ENCODE data around the gene SMIM23.

SMIM23 gene

DNA sequence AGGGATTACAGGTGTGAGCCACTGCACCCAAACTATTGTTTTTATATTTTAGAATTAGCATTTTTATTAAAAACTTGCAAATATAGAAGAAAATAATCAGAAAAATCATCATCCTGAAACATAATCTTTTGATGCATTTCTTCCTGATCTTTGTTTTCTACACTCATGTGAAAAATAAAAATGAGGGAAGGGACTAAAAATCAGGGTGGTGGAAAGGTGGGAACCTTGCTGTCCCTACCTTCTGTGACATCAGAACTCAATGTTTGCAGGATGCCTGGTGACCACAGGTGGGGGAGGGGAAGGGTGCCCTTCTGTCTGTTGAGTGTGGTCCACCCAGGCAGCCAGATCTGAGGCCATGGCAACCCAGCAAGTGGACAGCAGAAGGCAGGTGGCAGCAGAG lies at the start of gene SMIM23:
SMIM23 (plus strand) TSS at position 301 of the 400 bp plus-strand sequence; CDS start at position 356, 55 bp downstream.
- DNase-seq (ENCODE audit: low read depth), result no peak

DNA sequence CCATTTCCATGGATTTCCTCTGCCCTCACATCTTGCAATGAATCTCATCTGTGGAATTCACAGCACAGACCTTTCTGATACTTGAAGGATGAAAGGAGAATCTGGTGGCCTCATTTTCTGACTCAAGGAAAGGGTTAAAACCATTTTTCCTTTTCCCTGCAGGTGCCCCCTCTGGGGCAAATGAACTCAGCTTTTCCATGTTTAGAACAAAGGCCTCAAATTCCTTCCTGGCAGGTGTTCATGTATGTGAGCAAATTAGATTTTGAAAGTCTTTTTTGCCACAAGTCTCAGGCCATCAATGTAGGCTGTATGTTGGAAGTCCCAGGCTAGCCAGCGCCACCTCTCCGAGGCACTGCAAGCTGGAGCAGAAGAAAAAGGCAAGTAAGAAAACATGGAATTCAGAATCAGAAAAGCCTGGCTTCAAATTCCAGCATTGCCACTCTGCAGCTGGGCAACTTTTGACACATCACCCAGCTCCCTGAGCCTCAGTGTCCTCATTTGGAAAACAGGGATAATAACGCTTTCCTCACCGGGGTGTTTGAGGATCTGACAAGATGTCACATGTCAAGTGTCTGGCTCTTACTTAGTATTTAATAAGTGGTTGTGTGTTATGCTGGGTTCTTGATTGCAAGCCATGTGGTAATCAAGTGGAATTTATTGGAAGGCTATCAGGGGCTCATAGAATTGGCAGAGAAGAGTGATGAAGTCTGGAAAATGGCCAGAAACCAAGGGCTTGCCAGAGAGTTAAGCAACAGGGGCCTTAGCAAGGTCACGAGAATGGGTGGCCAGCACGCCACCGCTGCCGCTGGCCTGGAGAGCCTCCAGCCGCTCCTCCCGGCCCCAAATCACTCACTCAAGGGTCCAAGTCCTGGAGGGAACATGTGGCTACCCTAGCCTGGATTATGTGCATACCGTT lies 48.4 kb upstream of the SMIM23 start:
- no peak for DNase-seq (ENCODE audit: low read depth)

GRCh38 chr5:171738501-171738900 lies 47.1 kb upstream of the SMIM23 start:
- no peak for DNase-seq (ENCODE audit: low read depth)

- DNase-seq (ENCODE audit: low read depth), result no peak
These were observed 46.3 kb upstream of the SMIM23 start for GRCh38 chr5:171739271-171739670.

GRCh38 chr5:171743436-171744076 lies 42.1 kb upstream of the SMIM23 start:
- no peak for DNase-seq (ENCODE audit: low read depth)

DNA sequence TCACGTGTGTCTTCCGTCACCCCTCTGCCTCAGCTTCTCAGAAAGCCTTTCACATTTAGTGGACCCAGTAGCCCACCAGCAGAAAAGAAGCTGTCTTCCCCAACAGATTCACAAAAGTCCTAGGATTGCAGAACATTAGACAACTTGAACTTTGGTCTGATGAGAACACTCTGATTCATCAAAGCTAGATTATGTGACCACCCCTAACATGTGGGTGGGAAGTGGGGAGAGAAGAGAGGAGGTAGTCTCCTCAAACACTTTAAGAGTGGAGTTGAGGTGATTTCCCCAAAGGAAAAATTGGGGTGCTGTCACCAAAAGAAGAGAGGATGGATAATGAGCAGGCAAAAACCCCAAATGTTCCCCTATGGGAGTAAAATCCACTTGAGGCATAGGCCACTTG lies 41.4 kb upstream of the SMIM23 start:
- DNase-seq (ENCODE audit: low read depth), result no peak

DNA sequence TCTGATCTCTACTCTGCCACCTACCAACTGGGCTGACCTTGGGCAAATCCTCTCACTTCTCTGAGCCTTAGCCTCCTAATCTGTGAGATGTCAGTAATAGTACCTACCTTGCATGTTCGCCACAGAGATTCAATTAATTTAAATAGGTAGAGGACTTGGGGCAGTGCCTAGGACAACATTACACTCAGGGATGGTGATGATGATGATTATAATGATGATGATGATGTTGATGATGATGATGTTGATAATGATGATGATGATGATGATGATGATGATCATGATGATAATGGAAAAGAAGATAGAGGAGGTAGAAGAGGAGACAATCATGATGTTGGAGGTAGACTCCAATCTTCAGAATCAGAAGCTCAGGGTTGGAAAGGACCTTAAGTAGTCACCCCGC lies 40.7 kb upstream of the SMIM23 start:
- DNase-seq (ENCODE audit: low read depth), result no peak

- no peak for DNase-seq (ENCODE audit: low read depth)
These were observed 40.0 kb upstream of the SMIM23 start for GRCh38 chr5:171745602-171746001.

DNA sequence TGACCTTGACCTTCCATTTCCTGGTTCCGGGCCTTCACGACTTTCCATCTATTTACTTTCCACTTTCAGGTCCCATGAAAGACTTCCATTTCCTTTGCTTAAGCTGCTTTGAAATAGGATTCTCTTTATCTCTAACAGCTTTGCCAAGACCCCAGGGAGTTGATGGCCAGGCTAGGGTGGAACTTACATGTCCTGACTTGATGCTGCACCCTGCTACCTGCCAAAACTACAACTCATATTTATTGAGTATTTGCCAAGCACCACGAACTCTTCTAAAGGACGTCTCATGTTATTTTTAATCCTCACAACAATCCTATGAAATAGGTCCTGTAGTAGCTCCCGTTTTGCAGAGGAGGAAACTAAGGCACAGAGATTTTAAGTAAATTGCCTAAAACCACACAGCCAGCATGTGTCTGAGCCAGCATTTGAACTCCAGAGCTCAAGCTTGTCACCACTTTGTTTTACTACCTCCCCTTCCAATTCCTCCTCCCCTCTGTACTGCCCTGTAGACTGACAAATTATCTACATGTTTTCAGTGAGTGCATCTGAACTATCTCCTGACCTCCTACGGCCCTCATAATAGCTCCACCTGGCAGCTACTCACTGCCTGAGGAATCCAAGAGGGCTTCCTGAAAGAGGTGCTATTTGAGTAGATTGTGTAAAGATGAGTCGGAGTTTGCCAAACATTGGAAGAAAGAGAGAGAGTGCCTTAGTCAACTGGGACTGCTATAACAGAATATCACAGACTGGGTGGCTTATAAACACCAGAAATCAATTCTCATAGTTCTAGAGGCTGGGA lies 38.4 kb upstream of the SMIM23 start:
- no peak for DNase-seq (ENCODE audit: low read depth)

- no peak for DNase-seq (ENCODE audit: low read depth)
These were observed 36.9 kb upstream of the SMIM23 start for GRCh38 chr5:171748720-171749119.

- DNase-seq (ENCODE audit: low read depth), result no peak
These were observed 36.3 kb upstream of the SMIM23 start for GRCh38 chr5:171749365-171749764.

DNA sequence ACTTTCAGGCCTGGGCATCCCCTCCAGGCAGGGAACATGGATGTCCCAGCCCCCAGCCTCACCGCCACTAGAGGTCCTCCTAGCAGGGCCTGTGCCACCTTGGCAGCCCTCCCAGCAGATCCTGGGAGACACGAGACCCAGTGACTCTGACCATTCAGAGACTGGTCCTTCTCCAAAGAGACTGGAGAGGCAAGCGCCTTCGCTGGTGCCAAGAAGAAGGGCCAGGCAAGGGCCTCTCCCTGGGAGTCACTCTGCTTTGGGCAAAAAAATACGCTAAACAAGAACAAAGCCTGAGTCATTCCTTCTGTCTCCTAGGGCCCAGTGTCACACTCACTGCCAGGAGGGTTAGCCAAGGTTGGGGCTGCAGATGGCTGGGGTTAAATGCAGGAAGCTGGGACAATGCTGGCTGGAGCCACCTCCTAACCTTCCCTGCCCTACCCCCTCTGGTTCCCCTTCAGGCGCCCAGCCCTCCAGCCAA lies 35.3 kb upstream of the SMIM23 start:
- peak; percentile 12 for DNase-seq (ENCODE audit: low read depth)

GRCh38 chr5:171755354-171755821 lies 30.2 kb upstream of the SMIM23 start:
- peak; percentile 27 for DNase-seq (ENCODE audit: low read depth)

DNA sequence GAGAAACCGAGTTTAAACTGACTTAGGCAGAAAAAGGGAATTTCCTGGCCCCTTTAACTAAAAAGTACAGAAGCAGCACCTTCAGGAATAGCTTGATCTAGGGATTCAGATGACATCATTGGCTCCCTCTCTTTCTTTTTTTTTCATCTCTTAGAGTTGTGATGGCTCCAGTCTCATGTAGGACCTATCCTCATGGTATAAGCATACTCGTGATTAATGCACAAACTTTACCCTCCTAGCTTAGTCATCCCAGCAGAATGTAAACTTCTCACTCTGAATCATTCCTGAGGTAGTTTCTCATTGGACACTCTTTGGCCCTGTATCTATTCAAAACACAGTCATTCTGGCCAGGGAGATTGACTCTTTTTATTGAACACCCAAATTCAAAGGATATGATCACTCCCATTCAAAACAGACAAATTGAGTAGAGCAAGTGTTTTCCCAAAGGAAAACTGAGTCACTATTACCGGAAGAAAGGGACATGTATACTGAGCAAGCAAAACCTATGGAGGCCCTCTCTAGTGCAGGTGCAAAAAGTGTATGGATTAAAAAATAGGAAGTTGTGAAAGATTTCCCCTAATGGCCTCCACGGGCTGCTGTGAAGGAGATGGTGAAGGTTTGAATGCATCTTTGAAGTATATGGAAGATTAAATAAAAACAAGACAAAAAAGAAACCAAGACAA lies 27.6 kb upstream of the SMIM23 start:
- DNase-seq (ENCODE audit: low read depth), result peak; percentile 37

GRCh38 chr5:171759777-171760176 lies 25.8 kb upstream of the SMIM23 start:
- DNase-seq (ENCODE audit: low read depth), result no peak

DNA sequence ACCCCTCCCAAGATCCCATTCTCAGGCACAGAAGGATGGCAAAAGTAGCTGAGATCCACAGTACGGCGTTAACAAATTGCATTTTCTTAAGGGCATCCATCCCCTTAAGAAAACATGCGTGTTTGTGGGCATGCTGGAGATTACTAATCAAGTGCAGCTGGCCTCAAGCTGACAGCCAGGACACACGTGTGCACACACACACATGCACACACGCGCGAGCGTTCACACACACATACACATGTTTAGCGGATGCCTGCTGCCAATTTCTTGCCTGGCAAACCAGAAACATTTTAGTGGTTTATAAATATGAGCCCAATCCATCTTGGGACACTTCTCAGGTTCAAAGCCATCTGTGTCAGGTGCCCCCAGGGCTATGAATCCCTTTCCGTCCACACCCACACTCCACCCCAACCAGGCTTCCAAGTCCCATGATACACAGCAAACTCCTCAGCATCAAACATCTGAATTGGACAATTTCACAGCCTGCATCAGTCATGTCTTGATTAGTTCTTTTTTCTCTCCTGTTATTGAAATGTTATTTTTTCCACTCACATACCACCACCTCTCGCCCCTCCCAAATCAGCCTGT lies 23.5 kb upstream of the SMIM23 start:
- no peak for DNase-seq (ENCODE audit: low read depth)

- DNase-seq (ENCODE audit: low read depth), result no peak
These were observed 22.7 kb upstream of the SMIM23 start for GRCh38 chr5:171762903-171763302.

DNA sequence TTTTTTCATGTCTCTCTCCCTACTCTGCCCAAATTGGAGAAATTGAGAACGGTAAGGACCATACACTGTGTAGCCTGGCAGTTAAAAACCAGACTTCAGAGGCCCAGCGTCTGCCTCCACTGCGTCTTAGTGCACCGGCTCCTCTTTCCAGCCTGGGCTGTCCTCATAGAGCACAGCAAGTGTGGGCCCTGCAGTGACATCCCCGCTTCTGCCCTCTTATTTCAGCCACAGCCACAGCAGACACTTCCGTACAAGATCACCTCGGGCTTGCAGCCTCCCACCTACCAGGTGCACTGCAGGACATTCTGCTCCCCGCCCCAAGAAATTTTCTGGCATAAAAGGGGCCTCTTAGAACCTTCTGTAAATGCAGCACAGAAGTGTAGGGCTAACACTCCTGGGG lies 21.4 kb upstream of the SMIM23 start:
- DNase-seq (ENCODE audit: low read depth), result no peak

DNA sequence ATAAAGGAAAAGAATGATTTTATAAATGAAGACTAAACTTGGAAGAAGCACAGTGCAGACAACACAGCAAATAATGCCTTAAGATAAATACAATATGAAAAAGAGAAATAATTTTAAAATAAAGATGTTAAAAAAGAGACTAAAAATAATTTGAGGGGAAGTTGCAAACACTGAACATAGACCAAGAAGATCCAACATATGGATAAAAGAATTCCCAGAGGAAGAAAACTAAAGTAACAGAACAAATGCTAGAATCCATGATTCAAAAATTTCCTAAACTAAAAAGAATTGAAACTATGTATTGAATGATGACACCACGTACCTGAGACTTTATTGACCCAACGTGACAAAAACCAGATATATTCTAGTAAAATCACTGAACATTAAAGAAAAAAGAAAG lies 18.7 kb upstream of the SMIM23 start:
- DNase-seq (ENCODE audit: low read depth), result no peak

DNA sequence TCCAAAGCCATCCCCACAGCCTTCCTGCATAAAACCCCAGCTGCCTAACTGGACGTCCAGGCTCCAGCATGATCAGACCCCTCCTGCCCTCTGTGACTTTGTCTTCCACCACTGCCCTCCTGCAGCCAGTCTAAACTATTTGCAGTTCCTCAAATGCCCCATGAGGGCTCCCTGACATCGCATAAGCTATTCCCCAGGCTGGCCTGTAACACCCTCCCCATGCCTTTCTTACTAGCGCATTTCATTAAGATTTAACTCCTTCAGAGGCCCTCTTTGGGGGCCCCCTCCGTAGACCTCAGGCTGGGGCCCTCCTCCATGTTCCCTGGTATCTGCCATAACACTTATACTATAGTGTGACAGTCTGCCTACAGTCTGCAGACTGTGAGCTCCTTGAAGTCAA lies 15.5 kb upstream of the SMIM23 start:
- no peak for DNase-seq (ENCODE audit: low read depth)

DNA sequence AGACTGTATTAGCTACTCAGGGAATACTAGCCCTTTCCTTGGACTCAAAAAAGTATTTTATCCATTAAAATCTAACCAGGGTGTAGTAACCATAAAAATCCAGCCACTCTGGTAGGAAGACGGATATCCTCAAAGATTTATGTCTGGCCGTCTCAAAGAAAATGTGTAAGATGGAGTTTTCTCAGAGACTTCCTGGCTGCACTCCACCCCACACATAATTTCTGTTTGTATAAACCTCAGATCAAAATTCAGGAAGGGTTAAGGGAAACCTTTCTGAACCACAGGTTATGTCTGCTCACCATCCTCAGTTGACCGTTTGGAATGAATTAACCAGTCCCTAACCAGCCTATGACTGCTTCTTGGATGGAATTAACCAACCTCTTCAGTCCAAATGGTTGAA lies 13.8 kb upstream of the SMIM23 start:
- DNase-seq (ENCODE audit: low read depth), result no peak
